K562 (cell line): ENCODE measurements around the gene COQ7. TPM values are rescaled to one million over a fixed set of nuclear protein-coding genes. Genes with fewer than 3 reads are reported as not detected.

Experiments used
- ARHGAP35 ChIP-seq: fragments of 450-650 bp; IDR thresholded peaks from 2 replicates; pipeline ENCODE4 v1.6.1; 2018; ENCODE audit not compliant: partially characterized antibody
- ATF3 ChIP-seq, 2 experiments: fragments of 450-650 bp in 1 of 2; sonication (generic) in 1 of 2; formaldehyde crosslinking in 1 of 2; IDR thresholded peaks in 1 of 2; conservative IDR thresholded peaks in 1 of 2; 2 replicates each; pipeline versions ENCODE4 v1.6.1 to v1.8.1; 2016 to 2023; ENCODE audit warnings: mild to moderate bottlenecking in 2 of 2, moderate library complexity in 2 of 2, inconsistent platforms in 1 of 2, missing genetic modification reagents in 1 of 2
- CHD1 ChIP-seq: fragments of 200-600 bp; sonication (generic); IDR thresholded peaks from one replicate; pipeline ENCODE4 v1.6.1; 2012; ENCODE audit warnings: mild to moderate bottlenecking, moderate library complexity, low read length, inconsistent platforms
- COPS2 ChIP-seq: fragments of 450-650 bp; conservative IDR thresholded peaks from 2 replicates; pipeline ENCODE4 v1.6.1; 2016; ENCODE audit warnings: mild to moderate bottlenecking, moderate library complexity
- CTBP1 ChIP-seq: fragments of 450-650 bp; IDR thresholded peaks from 2 replicates; pipeline ENCODE4 v1.6.1; 2016; ENCODE audit warnings: borderline replicate concordance
- FIP1L1 ChIP-seq: fragments of 200-400 bp; formaldehyde crosslinking; IDR thresholded peaks from 2 replicates; pipeline ENCODE4 v1.6.1; 2018; ENCODE audit warnings: mild to moderate bottlenecking, low read depth, low read length; ENCODE audit not compliant: poor library complexity, severe bottlenecking
- FOSL1 ChIP-seq: fragments of 200-800 bp; sonication (Bioruptor generic); conservative IDR thresholded peaks from 2 replicates; pipeline ENCODE4 v1.6.1; 2016; ENCODE audit warnings: missing genetic modification characterization, missing compliant biosample characterization
- HBP1 ChIP-seq: fragments of 450-650 bp; formaldehyde crosslinking; IDR thresholded peaks from 2 replicates; pipeline ENCODE4 v1.4.0; 2022; ENCODE audit warnings: missing genetic modification characterization
- HSF4 ChIP-seq: fragments of 250-450 bp; sonication (Bioruptor Pico); IDR thresholded peaks from 2 replicates; pipeline ENCODE4 v2.1.2; 2022; ENCODE audit warnings: mild to moderate bottlenecking, moderate library complexity, borderline replicate concordance
- MAFG ChIP-seq: fragments of 450-650 bp; conservative IDR thresholded peaks from 2 replicates; pipeline ENCODE4 v1.6.1; 2016; ENCODE audit warnings: missing genetic modification characterization, missing compliant biosample characterization
- MAX ChIP-seq: sonication (generic); formaldehyde crosslinking; IDR thresholded peaks from 2 replicates; pipeline ENCODE4 v1.9.0; 2022; ENCODE audit warnings: mild to moderate bottlenecking, missing genetic modification reagents
- MBD2 ChIP-seq: sonication (generic); IDR thresholded peaks from 2 replicates; pipeline ENCODE4 v1.6.1; 2016; ENCODE audit warnings: low read depth, borderline replicate concordance
- MTF1 ChIP-seq: fragments of 250-450 bp; sonication (Bioruptor Pico); IDR thresholded peaks from 2 replicates; pipeline ENCODE4 v1.9.0; 2021; ENCODE audit warnings: moderate library complexity, mild to moderate bottlenecking, inconsistent platforms, borderline replicate concordance
- PURB ChIP-seq: sonication (generic); formaldehyde crosslinking; IDR thresholded peaks from 2 replicates; pipeline ENCODE4 v1.9.0; 2021; ENCODE audit warnings: low read depth, mild to moderate bottlenecking, missing genetic modification reagents
- SMAD4 ChIP-seq: fragments of 250-450 bp; sonication (Bioruptor Pico); conservative IDR thresholded peaks from 2 replicates; pipeline ENCODE4 v1.8.0; 2021; ENCODE audit warnings: inconsistent platforms, mild to moderate bottlenecking, moderate library complexity
- SMARCB1 ChIP-seq: IDR thresholded peaks from 2 replicates; pipeline ENCODE4 v1.6.1; 2011; ENCODE audit warnings: improper control_type of control experiment, low read depth; ENCODE audit not compliant: insufficient read length
- SRF ChIP-seq, 2 experiments: fragments of 250-450, 450-650 bp in 1 of 2; sonication (Bioruptor Pico) in 1 of 2; sonication (generic) in 1 of 2; formaldehyde crosslinking; IDR thresholded peaks; 2 replicates each; pipeline versions ENCODE4 v1.5.0 to v1.5.1; 2020 to 2022; ENCODE audit warnings: mild to moderate bottlenecking in 1 of 2, missing genetic modification reagents in 1 of 2
- STAT5B ChIP-seq: fragments of 250-450 bp; sonication (Bioruptor Pico); IDR thresholded peaks from 2 replicates; pipeline ENCODE4 v1.8.0; 2021; ENCODE audit warnings: mild to moderate bottlenecking, inconsistent platforms
- TAF7 ChIP-seq: fragments of 450-650 bp; IDR thresholded peaks from 2 replicates; pipeline ENCODE4 v1.6.1; 2016; ENCODE audit warnings: missing genetic modification characterization, missing compliant biosample characterization
- ZBTB2 ChIP-seq: fragments of 450-650 bp; IDR thresholded peaks from 2 replicates; pipeline ENCODE4 v1.6.1; 2016; ENCODE audit warnings: antibody characterized with exemption
- ZKSCAN1 ChIP-seq: fragments of 150-350 bp; IDR thresholded peaks from 2 replicates; pipeline ENCODE4 v1.6.1; 2016; ENCODE audit warnings: low read depth, low read length
- ZNF124 ChIP-seq: sonication (generic); formaldehyde crosslinking; IDR thresholded peaks from 2 replicates; pipeline ENCODE4 v1.8.1; 2022; ENCODE audit warnings: missing genetic modification reagents
- ZNF445 ChIP-seq: fragments of 250-450 bp; sonication (Bioruptor Pico); IDR thresholded peaks from 2 replicates; pipeline ENCODE4 v1.4.0; 2020; ENCODE audit warnings: low read depth, mild to moderate bottlenecking, moderate library complexity
- ZNF717 ChIP-seq: fragments of 250-450 bp; sonication (Bioruptor Pico); IDR thresholded peaks from 2 replicates; pipeline ENCODE4 v1.5.0; 2021
- ZNF830 ChIP-seq: fragments of 250-450 bp; sonication (Bioruptor Pico); IDR thresholded peaks from 2 replicates; pipeline ENCODE4 v1.5.0; 2021; ENCODE audit warnings: mild to moderate bottlenecking
- polyA plus RNA-seq, 8 experiments: library from polyadenylated mRNA; depleted of rRNA in 4 of 8; stranded (reverse) in 5 of 8; unstranded in 3 of 8; fragments of >200 nt; fragmentation: Nextera tagmentation in 2 of 8; fragmentation: Illumina TruSeq in 1 of 8; extraction: Ambion mirVana in 2 of 8; extraction: Trizol in 1 of 8; gene quantifications; 2 replicates each; pipeline versions ENCODE4 v1.2.1 to v1.2.3, GENCODE V29; 2011 to 2014; ENCODE audit warnings: inconsistent platforms in 1 of 8, missing spikeins in 1 of 8
- total RNA-seq, 7 experiments: library from RNA; depleted of rRNA in 6 of 7; stranded (reverse); fragments of >200 nt in 6 of 7; fragmentation: Illumina TruSeq in 2 of 7; extraction: Trizol in 2 of 7; gene quantifications; 2 replicates each; pipeline versions ENCODE4 v1.2.1 to v1.2.3, GENCODE V29; 2011 to 2021; ENCODE audit warnings: low replicate concordance in 1 of 7

The COQ7 gene
- total and polyA plus RNA-seq, 9 of the 15 experiments (the other 6 are each of a cell fraction or from before 2014, with no cell fraction given) = 2.3 to 26.1 (median 15.2) TPM

GRCh38 chr16:19067349-19068236 is at the start of gene COQ7 (continued):
- TF ChIP-seq CTBP1 (peak; percentile 94), MTF1 (CRISPR knock-in tag) (no peak), FIP1L1 (no peak), SRF (CRISPR knock-in tag; IDR thresholded peaks at IDR 0.05) (no peak; a peak in 1 of 4 replicates), STAT5B (CRISPR knock-in tag) (no peak), ARHGAP35 (no peak), SMARCB1 (no peak), HSF4 (no peak), ATF3 (IDR thresholded peaks at IDR 0.05) (peak; percentile 98), ATF3 (CRISPR knock-in tag; conservative IDR thresholded peaks at IDR 0.05) (peak; percentile 69), TAF7 (tag) (no peak), ZKSCAN1 (peak; percentile 44; the same call in 1 of the 2 replicates), ZNF717 (CRISPR knock-in tag) (no peak), CHD1 (no peak), MAFG (0 out of 2 replicates have a peak, but pooled peaks have one; percentile 11), HBP1 (no peak), MAX (peak; percentile 65; the same call in 1 of the 2 replicates), SMAD4 (CRISPR knock-in tag) (0 out of 2 replicates have a peak, but pooled peaks have one; percentile 29), FOSL1 (peak; percentile 52), ZBTB2 (no peak), MBD2 (peak; percentile 92), ZNF445 (CRISPR knock-in tag) (0 out of 2 replicates have a peak, but pooled peaks have one; percentile 26), ZNF830 (CRISPR knock-in tag) (0 out of 2 replicates have a peak, but pooled peaks have one; percentile 28), COPS2 (no peak), ZNF124 (no peak), PURB (CRISPR knock-in tag) (no peak)
